KMS-11 (cell line): ENCODE results near the gene AKAP1.
"Not testable (repeated sequence)": the region's sequence is repeated elsewhere in the genome, so short reads cannot be mapped to it uniquely, and the experiment has no call there.

Experiments used
- H2AFZ ChIP-seq: fragments of 200-600 bp; sonication (generic); 2 replicates; pipeline ENCODE4 v1.6.1; 2016; ENCODE audit warnings: antibody characterized with exemption, mixed run types, low read depth
- H3K27ac ChIP-seq: fragments of 200-600 bp; sonication (generic); 2 replicates; pipeline ENCODE4 v1.6.1; 2016; ENCODE audit warnings: mild to moderate bottlenecking, mixed run types
- H3K27me3 ChIP-seq: fragments of 200-600 bp; sonication (generic); 2 replicates; pipeline ENCODE4 v1.6.1; 2017; ENCODE audit warnings: mild to moderate bottlenecking, low read depth, mixed run types, moderate library complexity; ENCODE audit not compliant: insufficient read depth
- H3K36me3 ChIP-seq: fragments of 200-600 bp; sonication (generic); 2 replicates; pipeline ENCODE4 v1.6.1; 2017; ENCODE audit warnings: mild to moderate bottlenecking, mixed run types; ENCODE audit not compliant: insufficient read depth
- H3K4me1 ChIP-seq: fragments of 200-600 bp; sonication (generic); 2 replicates; pipeline ENCODE4 v1.6.1; 2016; ENCODE audit warnings: mild to moderate bottlenecking, low read depth, mixed run types; ENCODE audit not compliant: poor library complexity, severe bottlenecking
- H3K4me2 ChIP-seq: fragments of 200-600 bp; sonication (generic); 2 replicates; pipeline ENCODE4 v1.7.0; 2016; ENCODE audit warnings: mild to moderate bottlenecking, mixed run types
- H3K4me3 ChIP-seq: fragments of 200-600 bp; sonication (generic); IDR thresholded peaks from 2 replicates; pipeline ENCODE4 v1.6.1; 2017; ENCODE audit warnings: low read depth, low read length, mixed read lengths; ENCODE audit not compliant: insufficient read depth
- H3K79me2 ChIP-seq: fragments of 200-600 bp; sonication (generic); 2 replicates; pipeline ENCODE4 v1.6.1; 2016; ENCODE audit warnings: low read depth, mixed run types; ENCODE audit not compliant: insufficient read depth
- H3K9ac ChIP-seq: fragments of 200-600 bp; sonication (generic); 2 replicates; pipeline ENCODE4 v1.6.1; 2016; ENCODE audit warnings: mild to moderate bottlenecking, mixed run types
- H4K20me1 ChIP-seq: fragments of 200-600 bp; sonication (generic); 2 replicates; pipeline ENCODE4 v1.6.1; 2016; ENCODE audit warnings: mild to moderate bottlenecking, mixed run types; ENCODE audit not compliant: insufficient read depth
- TF ChIP-seq, protein P1 (sequence below): fragments of 200-600 bp; sonication (generic); conservative IDR thresholded peaks from 2 replicates; pipeline ENCODE4 v1.6.1; 2017; ENCODE audit warnings: low read depth, mild to moderate bottlenecking, antibody characterized with exemption, low read length, moderate library complexity, mixed read lengths

AKAP1 gene

DNA sequence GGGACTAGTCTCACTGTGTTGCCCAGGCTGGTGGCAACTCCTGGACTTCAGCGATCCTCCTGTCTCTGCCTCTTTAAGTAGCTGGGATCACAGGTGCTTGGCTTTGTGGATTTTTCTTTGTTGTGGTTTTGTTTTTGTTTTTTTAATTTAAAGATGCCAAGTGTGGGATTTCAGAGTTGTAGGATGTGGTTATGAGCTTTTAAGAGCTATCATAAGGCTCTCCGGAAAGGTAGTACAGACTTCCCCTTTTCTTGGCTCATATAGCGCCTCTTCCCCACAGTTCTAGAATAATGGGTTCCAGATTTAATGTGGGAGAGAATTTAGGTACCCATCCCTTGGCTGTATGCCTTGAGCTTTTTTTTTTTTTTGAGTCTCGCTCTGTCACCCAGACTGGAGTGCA, 17.1 kb downstream of the AKAP1 start:
- Histone ChIP-seq H3K9ac (no peak overlapping the region), H3K4me1 (peaks cover 9% of the 10 kb centered on the region), H3K79me2 (peaks cover 71% of the 10 kb centered on the region), H2AFZ (no peak overlapping the region), H3K27ac (no peak overlapping the region), H3K36me3 (no peaks in the 10 kb centered on the region), H3K4me3 (no peak overlapping the region), H3K4me2 (no peak overlapping the region), H4K20me1 (no peaks in the 10 kb centered on the region; the same call in 1 of the 2 replicates), H3K27me3 (no peaks in the 10 kb centered on the region)
- TF ChIP-seq, protein P1, sequence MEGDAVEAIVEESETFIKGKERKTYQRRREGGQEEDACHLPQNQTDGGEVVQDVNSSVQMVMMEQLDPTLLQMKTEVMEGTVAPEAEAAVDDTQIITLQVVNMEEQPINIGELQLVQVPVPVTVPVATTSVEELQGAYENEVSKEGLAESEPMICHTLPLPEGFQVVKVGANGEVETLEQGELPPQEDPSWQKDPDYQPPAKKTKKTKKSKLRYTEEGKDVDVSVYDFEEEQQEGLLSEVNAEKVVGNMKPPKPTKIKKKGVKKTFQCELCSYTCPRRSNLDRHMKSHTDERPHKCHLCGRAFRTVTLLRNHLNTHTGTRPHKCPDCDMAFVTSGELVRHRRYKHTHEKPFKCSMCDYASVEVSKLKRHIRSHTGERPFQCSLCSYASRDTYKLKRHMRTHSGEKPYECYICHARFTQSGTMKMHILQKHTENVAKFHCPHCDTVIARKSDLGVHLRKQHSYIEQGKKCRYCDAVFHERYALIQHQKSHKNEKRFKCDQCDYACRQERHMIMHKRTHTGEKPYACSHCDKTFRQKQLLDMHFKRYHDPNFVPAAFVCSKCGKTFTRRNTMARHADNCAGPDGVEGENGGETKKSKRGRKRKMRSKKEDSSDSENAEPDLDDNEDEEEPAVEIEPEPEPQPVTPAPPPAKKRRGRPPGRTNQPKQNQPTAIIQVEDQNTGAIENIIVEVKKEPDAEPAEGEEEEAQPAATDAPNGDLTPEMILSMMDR = no peak

DNA sequence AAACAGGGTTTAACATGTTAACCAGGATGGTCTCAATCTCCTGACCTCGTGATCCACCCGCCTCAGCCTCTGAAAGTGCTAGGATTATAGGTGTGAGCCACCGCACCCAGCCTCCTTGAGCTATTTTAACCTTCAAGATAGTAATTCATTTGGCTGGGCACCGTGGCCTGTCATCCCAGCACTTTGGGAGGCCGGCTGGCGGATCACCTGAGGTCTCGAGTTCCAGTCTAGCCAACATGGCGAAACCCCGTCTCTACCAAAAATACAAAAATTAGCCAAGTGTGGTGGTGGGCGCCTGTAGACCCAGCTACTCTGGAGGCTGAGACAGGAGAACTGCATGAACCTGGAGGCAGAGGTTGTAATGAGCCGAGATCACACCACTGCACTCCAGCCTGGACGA, 17.6 kb downstream of the AKAP1 start:
- not testable (repeated sequence) for H3K4me2 ChIP-seq, H3K27me3 ChIP-seq, H3K36me3 ChIP-seq, H3K4me3 ChIP-seq, H3K27ac ChIP-seq, H2AFZ ChIP-seq, H4K20me1 ChIP-seq, H3K4me1 ChIP-seq, H3K9ac ChIP-seq
- H3K79me2 ChIP-seq = peaks cover 71% of the 10 kb centered on the region

DNA sequence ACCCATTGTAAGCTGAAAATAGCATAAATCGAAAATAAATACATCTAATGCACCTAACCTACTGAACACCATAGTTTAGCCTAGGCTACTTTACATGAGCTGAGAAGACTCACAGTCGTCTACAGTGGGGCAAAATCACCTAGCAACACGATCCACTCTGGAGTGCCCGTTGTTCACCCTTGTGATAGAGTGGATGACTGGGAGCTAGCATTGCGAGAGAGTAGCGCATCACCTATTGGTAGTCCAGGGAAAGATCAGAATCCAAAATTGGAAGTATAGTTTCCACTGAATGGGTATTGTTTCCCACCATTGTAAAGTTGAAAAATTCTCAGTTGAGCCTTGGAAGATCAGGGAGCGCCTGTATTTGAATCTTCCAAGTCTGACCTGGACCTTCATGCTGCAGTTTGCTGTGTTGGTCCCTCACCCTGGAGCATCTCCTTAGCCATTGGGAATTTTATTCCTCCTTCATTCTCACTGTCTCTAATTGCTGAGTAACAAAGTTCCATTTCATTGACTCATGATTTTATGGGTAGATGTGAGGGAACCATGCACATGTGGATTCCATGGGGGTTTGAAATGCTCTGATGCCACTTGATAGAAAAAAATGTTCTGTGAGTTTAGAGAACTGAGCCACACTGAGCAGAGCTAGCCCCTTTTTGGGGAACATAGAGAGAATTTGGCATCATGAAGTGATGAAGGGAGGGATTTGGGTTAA, 19.6 kb downstream of the AKAP1 start:
- Histone ChIP-seq H2AFZ (no peak overlapping the region), H3K27ac (no peak overlapping the region)

DNA sequence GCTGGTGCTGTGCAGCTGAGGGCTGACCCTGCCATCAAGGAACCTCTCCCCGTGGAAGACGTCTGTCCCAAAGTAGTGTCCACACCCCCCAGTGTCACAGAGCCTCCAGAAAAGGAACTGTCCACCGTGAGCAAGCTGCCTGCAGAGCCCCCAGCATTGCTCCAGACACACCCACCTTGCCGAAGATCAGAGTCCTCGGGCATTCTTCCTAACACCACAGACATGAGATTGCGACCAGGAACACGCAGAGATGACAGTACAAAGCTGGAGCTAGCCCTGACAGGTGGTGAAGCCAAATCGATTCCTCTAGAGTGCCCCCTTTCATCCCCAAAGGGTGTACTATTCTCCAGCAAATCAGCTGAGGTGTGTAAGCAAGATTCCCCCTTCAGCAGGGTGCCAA, 20.5 kb downstream of the AKAP1 start:
- H3K4me2 ChIP-seq = no peak overlapping the region
- no peak overlapping the region for H3K9ac ChIP-seq
- H3K79me2 ChIP-seq = peaks cover 43% of the 10 kb centered on the region
- TF ChIP-seq, protein P1 = no peak
- H2AFZ ChIP-seq = no peak overlapping the region
- H3K4me3 ChIP-seq = no peak overlapping the region
- H3K4me1 ChIP-seq = peaks cover 9% of the 10 kb centered on the region
- H3K27ac ChIP-seq = no peak overlapping the region
- no peaks in the 10 kb centered on the region for H3K36me3 ChIP-seq
- H3K27me3 ChIP-seq = no peaks in the 10 kb centered on the region
- H4K20me1 ChIP-seq = no peaks in the 10 kb centered on the region

More for the DNA sequence above, 19.6 kb downstream of the AKAP1 start:
- TF ChIP-seq, protein P1 = no peak
- Histone ChIP-seq H3K79me2 (peaks cover 52% of the 10 kb centered on the region), H3K4me3 (no peak overlapping the region), H3K9ac (no peak overlapping the region), H3K36me3 (no peaks in the 10 kb centered on the region), H3K4me2 (no peak overlapping the region), H3K27me3 (no peaks in the 10 kb centered on the region), H3K4me1 (peaks cover 9% of the 10 kb centered on the region), H4K20me1 (no peaks in the 10 kb centered on the region)

DNA sequence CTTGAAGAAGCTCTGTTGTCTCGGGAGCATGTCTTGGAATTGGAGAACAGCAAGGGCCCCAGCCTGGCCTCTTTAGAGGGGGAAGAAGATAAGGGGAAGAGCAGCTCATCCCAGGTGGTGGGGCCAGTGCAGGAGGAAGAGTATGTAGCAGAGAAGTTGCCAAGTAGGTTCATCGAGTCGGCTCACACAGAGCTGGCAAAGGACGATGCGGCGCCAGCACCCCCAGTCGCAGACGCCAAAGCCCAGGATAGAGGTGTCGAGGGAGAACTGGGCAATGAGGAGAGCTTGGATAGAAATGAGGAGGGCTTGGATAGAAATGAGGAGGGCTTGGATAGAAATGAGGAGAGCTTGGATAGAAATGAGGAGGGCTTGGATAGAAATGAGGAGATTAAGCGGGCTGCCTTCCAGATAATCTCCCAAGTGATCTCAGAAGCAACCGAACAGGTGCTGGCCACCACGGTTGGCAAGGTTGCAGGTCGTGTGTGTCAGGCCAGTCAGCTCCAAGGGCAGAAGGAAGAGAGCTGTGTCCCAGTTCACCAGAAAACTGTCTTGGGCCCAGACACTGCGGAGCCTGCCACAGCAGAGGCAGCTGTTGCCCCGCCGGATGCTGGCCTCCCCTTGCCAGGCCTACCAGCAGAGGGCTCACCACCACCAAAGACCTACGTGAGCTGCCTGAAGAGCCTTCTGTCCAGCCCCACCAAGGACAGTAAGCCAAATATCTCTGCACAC, 21.2 kb downstream of the AKAP1 start:
- H3K27me3 ChIP-seq = no peaks in the 10 kb centered on the region
- H3K4me1 ChIP-seq = peaks cover 9% of the 10 kb centered on the region
- H3K27ac ChIP-seq = no peak overlapping the region
- no peak overlapping the region for H3K9ac ChIP-seq
- H3K79me2 ChIP-seq = peaks cover 38% of the 10 kb centered on the region
- H2AFZ ChIP-seq = no peak overlapping the region
- no peak overlapping the region for H3K4me3 ChIP-seq
- TF ChIP-seq, protein P1 = peak; percentile 30
- H4K20me1 ChIP-seq = no peaks in the 10 kb centered on the region
- H3K36me3 ChIP-seq = no peaks in the 10 kb centered on the region
- no peak overlapping the region for H3K4me2 ChIP-seq
